ENCODE measurements around the gene CCL20. TPM values are rescaled to one million over a fixed set of nuclear protein-coding genes. Genes with fewer than 3 reads are reported as not detected.
"Not testable (repeated sequence)": the region's sequence is repeated elsewhere in the genome, so short reads cannot be mapped to it uniquely, and the experiment has no call there.

Gene CCL20
- total RNA-seq, 1 experiment from 2014 or later, result not detected

DNA sequence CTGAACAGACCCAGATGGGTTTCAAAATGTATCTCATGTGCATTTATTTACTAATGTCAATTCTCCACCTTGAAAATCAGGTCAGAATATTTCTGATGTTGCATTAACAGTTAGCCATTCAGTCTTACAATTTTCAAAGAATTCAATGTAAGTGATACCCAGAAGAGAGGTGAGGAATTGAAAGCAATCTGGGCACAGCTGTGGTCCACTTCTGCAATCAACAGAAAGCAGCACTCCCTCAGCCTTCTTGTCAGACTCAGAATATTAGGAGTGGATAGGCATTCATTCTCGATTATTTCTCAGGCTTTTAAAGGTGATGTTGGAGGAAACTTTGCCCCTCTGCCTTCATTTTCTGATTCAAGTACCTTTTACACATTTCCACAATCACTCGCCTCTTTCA, 15.7 kb downstream of the CCL20 start:
- Histone ChIP-seq H3K4me1 (replicated peaks) (peaks cover 10% of the 10 kb centered on the region), H3K27ac (no peak overlapping the region), H3K36me3 (no peaks in the 10 kb centered on the region), H3K27me3 (replicated peaks) (no peaks in the 10 kb centered on the region), H3K9me3 (replicated peaks) (no peaks in the 10 kb centered on the region), H3K4me3 (no peak overlapping the region)
- no peak for DNase-seq (ENCODE audit: low read depth in 1 of 2, low spot score in 2 of 2)

GRCh38 chr2:227834423-227834822, 20.8 kb downstream of the CCL20 start:
- Histone ChIP-seq H3K27ac (no peak overlapping the region), H3K9me3 (replicated peaks) (no peaks in the 10 kb centered on the region), H3K4me3 (no peak overlapping the region), H3K27me3 (replicated peaks) (no peaks in the 10 kb centered on the region), H3K36me3 (no peaks in the 10 kb centered on the region), H3K4me1 (replicated peaks) (peaks cover 3% of the 10 kb centered on the region)
- no peak for DNase-seq (ENCODE audit: low read depth in 1 of 2, low spot score in 2 of 2)

DNA sequence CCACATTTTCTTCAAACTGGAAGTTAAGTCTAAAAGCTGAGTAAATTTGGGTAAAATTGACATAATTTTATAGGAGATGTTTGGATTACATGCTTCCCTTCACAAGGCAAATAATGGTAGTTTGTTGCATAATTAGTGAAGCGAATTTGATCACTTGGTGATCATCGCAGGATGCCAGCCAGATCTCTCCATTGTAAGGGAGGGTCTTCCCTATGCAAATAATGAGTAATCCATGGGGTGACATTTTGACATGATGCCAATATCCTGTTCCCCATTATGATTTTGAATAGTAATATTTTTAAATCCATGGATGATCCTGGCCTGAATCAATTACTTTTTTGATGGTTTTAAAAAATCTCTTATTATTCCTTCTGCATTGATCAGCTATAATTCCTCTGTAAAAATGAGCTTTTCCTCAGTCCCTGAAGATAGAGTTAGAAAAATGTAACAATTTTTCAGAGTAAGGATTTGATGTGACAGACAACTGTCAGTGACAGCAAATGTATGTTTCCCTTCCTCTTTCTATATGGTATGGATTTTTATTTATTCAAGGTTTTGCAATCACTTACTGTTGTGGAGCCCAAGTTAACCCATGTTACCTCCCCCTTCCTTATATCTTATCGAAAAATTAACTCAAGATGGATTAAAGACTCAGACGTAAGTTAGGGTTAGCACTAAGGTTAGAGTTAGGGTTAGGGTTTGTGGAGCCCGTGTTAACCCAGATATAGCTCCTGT, 21.4 kb downstream of the CCL20 start:
- H3K27me3 ChIP-seq (replicated peaks), result no peaks in the 10 kb centered on the region
- H3K27ac ChIP-seq, result no peak overlapping the region
- no peaks in the 10 kb centered on the region for H3K9me3 ChIP-seq (replicated peaks)
- peaks cover 7% of the 10 kb centered on the region for H3K4me1 ChIP-seq (replicated peaks)
- DNase-seq (ENCODE audit: low read depth in 1 of 2, low spot score in 2 of 2), result no peak
- H3K4me3 ChIP-seq, result no peak overlapping the region
- H3K36me3 ChIP-seq, result no peaks in the 10 kb centered on the region

GRCh38 chr2:227839339-227840129, 25.9 kb downstream of the CCL20 start:
- H3K4me3 ChIP-seq; H3K27me3 ChIP-seq (replicated peaks); DNase-seq (ENCODE audit: low read depth in 1 of 2, low spot score in 2 of 2); H3K36me3 ChIP-seq; H3K9me3 ChIP-seq (replicated peaks); H3K27ac ChIP-seq: not testable (repeated sequence)
- peaks cover 19% of the 10 kb centered on the region for H3K4me1 ChIP-seq (replicated peaks)

DNA sequence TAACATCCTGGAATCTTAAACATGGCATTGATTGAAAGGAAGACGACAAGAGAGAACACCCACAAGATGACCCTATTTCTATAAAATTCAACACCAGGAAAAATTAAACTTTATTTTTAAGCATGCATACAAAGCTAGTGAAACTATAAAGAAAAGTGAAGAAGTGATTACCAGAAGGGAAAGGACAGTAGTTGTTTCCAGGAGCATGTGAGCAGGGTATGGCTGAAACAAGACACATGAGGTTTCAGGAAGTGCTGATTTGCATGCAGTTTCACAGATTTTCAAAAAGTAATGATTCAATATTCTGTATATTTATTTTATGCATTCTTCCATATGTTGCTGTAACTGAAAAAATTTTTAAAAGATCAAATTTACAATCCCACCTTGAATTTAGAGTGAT, 33.2 kb downstream of the CCL20 start:
- peak overlapping the region; percentile 73 for H3K27ac ChIP-seq
- H3K4me3 ChIP-seq, result no peak overlapping the region
- H3K27me3 ChIP-seq (replicated peaks), result no peaks in the 10 kb centered on the region
- no peaks in the 10 kb centered on the region for H3K36me3 ChIP-seq
- no peak for DNase-seq (ENCODE audit: low read depth in 1 of 2, low spot score in 2 of 2)
- 0 out of 2 replicates have a peak, but pooled peaks cover 3% of the 10 kb centered on the region for H3K9me3 ChIP-seq (replicated peaks)
- H3K4me1 ChIP-seq (replicated peaks), result peaks cover 24% of the 10 kb centered on the region

DNA sequence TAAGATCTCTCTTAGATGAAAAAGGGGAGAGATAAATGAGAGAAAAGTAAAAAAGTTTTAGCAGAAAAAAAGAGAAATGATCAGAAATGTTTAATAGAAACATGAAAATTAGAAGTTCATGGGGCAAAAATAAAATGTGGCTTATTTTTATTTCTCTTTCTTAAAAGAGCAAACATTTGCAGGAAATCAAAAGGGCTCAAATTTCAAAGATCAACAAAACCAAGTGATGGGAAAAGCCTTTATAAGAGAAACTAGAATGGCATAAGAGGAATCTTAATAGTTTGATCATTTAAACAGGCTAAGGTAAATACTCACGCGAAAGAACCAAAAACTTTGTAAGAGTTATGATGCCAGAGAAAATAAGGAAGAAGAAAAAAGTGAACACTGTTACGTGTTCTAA, 34.5 kb downstream of the CCL20 start:
- Histone ChIP-seq H3K27me3 (replicated peaks) (no peaks in the 10 kb centered on the region), H3K4me3 (no peak overlapping the region), H3K4me1 (replicated peaks) (peaks cover 22% of the 10 kb centered on the region), H3K36me3 (no peaks in the 10 kb centered on the region), H3K9me3 (replicated peaks) (no peaks in the 10 kb centered on the region), H3K27ac (no peak overlapping the region)
- DNase-seq (ENCODE audit: low read depth in 1 of 2, low spot score in 2 of 2), result no peak

- peaks cover 25% of the 10 kb centered on the region for H3K4me1 ChIP-seq (replicated peaks)
- no peak for DNase-seq (ENCODE audit: low read depth in 1 of 2, low spot score in 2 of 2)
- H3K4me3 ChIP-seq, result no peak overlapping the region
- H3K27me3 ChIP-seq (replicated peaks), result no peaks in the 10 kb centered on the region
- H3K36me3 ChIP-seq, result no peaks in the 10 kb centered on the region
- no peaks in the 10 kb centered on the region for H3K9me3 ChIP-seq (replicated peaks)
- H3K27ac ChIP-seq, result no peak overlapping the region
These were observed 34.9 kb downstream of the CCL20 start for GRCh38 chr2:227848586-227848985.

- Histone ChIP-seq H3K36me3 (no peaks in the 10 kb centered on the region), H3K4me1 (replicated peaks) (peaks cover 31% of the 10 kb centered on the region), H3K27ac (no peak overlapping the region), H3K9me3 (replicated peaks) (no peaks in the 10 kb centered on the region), H3K4me3 (no peak overlapping the region), H3K27me3 (replicated peaks) (no peaks in the 10 kb centered on the region)
- no peak for DNase-seq (ENCODE audit: low read depth in 1 of 2, low spot score in 2 of 2)
These were observed 36.3 kb downstream of the CCL20 start for GRCh38 chr2:227849906-227850305.

DNA sequence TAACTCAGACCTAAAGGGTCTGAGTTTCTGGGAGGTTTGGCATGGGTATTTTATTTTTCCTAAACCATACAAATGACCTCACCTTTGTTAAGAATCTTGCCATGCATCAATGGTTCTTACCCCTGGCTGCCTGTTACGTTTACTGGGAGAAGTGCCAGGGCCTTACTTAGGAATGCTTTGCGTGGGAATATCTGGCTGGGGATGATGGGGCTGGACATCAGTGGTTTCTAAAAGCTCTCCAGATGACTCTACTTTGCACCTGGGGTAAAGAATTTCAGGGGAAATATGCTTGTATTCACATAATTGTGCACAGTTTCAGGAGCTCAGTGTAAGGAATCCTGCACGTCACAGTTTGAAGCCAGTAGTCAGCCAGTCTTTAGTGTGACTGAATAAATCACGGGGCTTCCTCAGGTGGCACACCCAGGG, 39.6 kb downstream of the CCL20 start:
- peak overlapping the region; percentile 61 for H3K27ac ChIP-seq
- peaks cover 18% of the 10 kb centered on the region for H3K4me1 ChIP-seq (replicated peaks)
- H3K9me3 ChIP-seq (replicated peaks), result no peaks in the 10 kb centered on the region
- peak; percentile 67 to 69 for DNase-seq (ENCODE audit: low read depth in 1 of 2, low spot score in 2 of 2)
- H3K36me3 ChIP-seq, result no peaks in the 10 kb centered on the region
- no peak overlapping the region for H3K4me3 ChIP-seq
- no peaks in the 10 kb centered on the region for H3K27me3 ChIP-seq (replicated peaks)

GRCh38 chr2:227853765-227854271, 40.2 kb downstream of the CCL20 start:
- Histone ChIP-seq H3K4me3 (no peak overlapping the region), H3K27me3 (replicated peaks) (no peaks in the 10 kb centered on the region), H3K9me3 (replicated peaks) (no peaks in the 10 kb centered on the region), H3K27ac (peak overlapping the region; percentile 55; the same call in 1 of the 2 replicates), H3K36me3 (no peaks in the 10 kb centered on the region), H3K4me1 (replicated peaks) (peaks cover 18% of the 10 kb centered on the region)
- DNase-seq (ENCODE audit: low read depth in 1 of 2, low spot score in 2 of 2), result peak in 1 of 2 experiments; percentile 21

- DNase-seq (ENCODE audit: low read depth in 1 of 2, low spot score in 2 of 2), result no peak
- Histone ChIP-seq H3K4me3 (no peak overlapping the region), H3K27me3 (replicated peaks) (no peaks in the 10 kb centered on the region), H3K36me3 (no peaks in the 10 kb centered on the region), H3K4me1 (replicated peaks) (peaks cover 20% of the 10 kb centered on the region), H3K9me3 (replicated peaks) (no peaks in the 10 kb centered on the region), H3K27ac (no peak overlapping the region)
These were observed 41.8 kb downstream of the CCL20 start for GRCh38 chr2:227855440-227855839.

DNA sequence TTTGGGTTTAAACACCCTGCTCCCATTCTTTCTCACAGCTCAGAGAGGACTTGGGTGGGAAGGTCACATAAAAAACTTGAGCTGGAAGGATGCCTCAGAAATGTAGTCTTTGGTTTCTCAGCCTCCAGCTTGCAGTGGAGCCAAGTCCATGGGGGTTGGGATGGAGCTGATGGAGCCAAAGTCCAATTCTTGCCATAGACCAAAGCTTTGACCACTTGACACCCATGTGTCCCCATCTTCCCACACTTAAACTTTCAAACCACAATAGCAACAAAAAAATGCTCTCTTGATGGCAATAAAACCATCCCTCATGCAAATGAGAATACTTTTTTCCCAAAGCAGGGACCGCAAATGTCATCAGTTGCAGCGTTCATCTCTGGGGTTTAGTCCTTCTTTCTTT, 43.1 kb downstream of the CCL20 start:
- DNase-seq (ENCODE audit: low read depth in 1 of 2, low spot score in 2 of 2), result no peak
- Histone ChIP-seq H3K27ac (no peak overlapping the region), H3K36me3 (no peaks in the 10 kb centered on the region), H3K4me3 (no peak overlapping the region), H3K27me3 (replicated peaks) (no peaks in the 10 kb centered on the region), H3K9me3 (replicated peaks) (no peaks in the 10 kb centered on the region), H3K4me1 (replicated peaks) (peaks cover 33% of the 10 kb centered on the region)

GRCh38 chr2:227860221-227860641, 46.6 kb downstream of the CCL20 start:
- no peak for DNase-seq (ENCODE audit: low read depth in 1 of 2, low spot score in 2 of 2)
- no peak overlapping the region for H3K4me3 ChIP-seq
- H3K27me3 ChIP-seq (replicated peaks), result no peaks in the 10 kb centered on the region
- H3K27ac ChIP-seq, result no peak overlapping the region
- no peaks in the 10 kb centered on the region for H3K36me3 ChIP-seq
- H3K9me3 ChIP-seq (replicated peaks), result no peaks in the 10 kb centered on the region
- H3K4me1 ChIP-seq (replicated peaks), result peaks cover 35% of the 10 kb centered on the region

DNA sequence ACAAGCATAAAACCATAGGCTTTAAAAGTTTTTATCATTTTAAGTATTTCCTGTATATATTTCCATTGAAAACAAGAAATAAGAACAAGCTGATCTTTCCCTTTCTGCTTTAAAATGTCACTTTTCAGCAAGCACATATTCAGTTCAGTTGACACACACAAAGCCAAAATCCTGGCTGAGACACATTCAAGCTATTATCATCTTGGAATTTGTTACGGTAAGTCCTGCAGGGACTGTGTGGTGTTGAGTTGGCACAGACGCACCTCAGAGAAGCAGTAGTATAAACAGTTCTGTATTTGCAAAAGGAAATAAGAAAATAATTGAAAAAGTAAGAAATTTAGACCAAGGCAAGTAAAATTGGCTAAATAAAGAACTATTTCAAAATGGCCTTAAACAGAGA, 47.4 kb downstream of the CCL20 start:
- Histone ChIP-seq H3K27me3 (replicated peaks) (no peaks in the 10 kb centered on the region), H3K9me3 (replicated peaks) (no peaks in the 10 kb centered on the region), H3K4me1 (replicated peaks) (peaks cover 35% of the 10 kb centered on the region), H3K36me3 (no peaks in the 10 kb centered on the region), H3K27ac (no peak overlapping the region), H3K4me3 (no peak overlapping the region)
- no peak for DNase-seq (ENCODE audit: low read depth in 1 of 2, low spot score in 2 of 2)
